Fibroblast of villous mesenchyme (primary cell): Measurements from ENCODE around the gene CACNA2D4. TPM values are rescaled to one million over a fixed set of nuclear protein-coding genes. Genes with fewer than 3 reads are reported as not detected.

Source experiments
- DNase-seq: peaks from one replicate; pipeline ENCODE4 v3.0.0-alpha.2; 2010; ENCODE audit warnings: low read depth
- H3K4me3 ChIP-seq: 2 replicates; pipeline ENCODE4 v1.5.1; 2011; ENCODE audit warnings: low read depth, mild to moderate bottlenecking, low read length
- total RNA-seq: library from RNA; depleted of rRNA; stranded (reverse); fragments of >200 nt; gene quantifications from 2 replicates; pipeline ENCODE4 v1.2.3, GENCODE V29; 2012
- TF ChIP-seq, protein P1 (sequence below): IDR thresholded peaks from 2 replicates; pipeline ENCODE4 v1.5.1; 2012; ENCODE audit warnings: low read depth, mild to moderate bottlenecking, low read length; ENCODE audit not compliant: insufficient read depth

CACNA2D4 gene
- total RNA-seq, 1 donor = 1.7 TPM

DNA sequence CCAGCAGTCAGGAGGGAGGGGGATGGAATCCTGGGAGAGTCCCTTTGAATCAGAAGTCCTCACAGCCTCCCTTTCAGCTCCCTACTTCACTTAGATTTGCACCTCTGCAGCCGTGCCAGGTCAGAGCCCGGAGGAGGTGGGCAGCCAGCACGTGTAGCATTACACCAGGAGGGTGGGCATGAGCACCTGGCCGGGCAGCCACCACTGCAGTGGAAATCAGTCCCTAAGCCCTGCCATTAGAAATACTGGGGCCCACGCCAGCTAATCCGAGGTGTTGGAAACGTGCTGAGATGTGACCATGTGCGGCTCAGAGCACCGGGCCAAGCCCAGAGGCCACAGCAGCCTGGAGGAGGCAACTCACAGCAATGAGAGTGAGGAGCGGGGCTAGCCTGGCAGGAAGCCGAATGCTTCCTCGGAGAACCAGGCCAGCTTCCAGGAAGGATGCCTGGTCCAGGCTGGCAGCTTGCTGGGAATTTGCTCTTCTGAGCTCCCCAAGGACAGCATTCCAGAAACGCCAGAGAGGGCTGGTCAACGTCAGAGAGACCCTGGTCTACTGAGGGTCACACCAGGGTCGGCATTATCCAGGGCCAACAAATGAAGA, 9.4 kb upstream of the CACNA2D4 start:
- TF ChIP-seq, protein P1, sequence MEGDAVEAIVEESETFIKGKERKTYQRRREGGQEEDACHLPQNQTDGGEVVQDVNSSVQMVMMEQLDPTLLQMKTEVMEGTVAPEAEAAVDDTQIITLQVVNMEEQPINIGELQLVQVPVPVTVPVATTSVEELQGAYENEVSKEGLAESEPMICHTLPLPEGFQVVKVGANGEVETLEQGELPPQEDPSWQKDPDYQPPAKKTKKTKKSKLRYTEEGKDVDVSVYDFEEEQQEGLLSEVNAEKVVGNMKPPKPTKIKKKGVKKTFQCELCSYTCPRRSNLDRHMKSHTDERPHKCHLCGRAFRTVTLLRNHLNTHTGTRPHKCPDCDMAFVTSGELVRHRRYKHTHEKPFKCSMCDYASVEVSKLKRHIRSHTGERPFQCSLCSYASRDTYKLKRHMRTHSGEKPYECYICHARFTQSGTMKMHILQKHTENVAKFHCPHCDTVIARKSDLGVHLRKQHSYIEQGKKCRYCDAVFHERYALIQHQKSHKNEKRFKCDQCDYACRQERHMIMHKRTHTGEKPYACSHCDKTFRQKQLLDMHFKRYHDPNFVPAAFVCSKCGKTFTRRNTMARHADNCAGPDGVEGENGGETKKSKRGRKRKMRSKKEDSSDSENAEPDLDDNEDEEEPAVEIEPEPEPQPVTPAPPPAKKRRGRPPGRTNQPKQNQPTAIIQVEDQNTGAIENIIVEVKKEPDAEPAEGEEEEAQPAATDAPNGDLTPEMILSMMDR = no peak
- DNase-seq = no peak
- no peak overlapping the region for H3K4me3 ChIP-seq

DNA sequence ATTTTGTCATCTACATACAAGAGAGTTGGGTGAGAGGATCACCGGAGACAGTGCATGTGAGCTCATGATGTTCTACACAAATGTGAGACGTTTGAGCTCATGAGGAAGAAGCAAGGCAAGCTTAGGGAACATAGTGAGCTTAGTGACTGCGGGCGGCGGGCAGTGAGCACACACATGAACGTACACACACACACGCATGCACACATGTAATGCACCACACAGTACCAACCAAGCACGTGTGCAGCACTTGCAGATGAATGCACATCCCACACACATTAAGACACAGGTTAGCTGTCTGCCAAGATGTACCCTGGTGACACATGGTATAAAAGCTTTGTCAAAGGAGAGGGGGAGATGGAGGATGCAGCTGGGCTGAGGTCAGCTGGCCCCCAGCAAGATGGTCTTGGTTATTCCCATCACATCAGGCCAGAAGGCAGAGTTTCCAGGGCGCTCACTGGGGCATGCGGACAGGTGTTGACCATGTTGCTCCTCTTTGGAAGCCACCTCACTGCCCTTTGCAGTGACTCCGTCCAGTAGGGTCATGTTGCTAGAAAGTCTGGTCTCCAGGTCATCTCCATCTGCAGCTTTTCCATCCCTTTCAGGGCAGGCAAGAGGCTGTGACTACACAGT, 8.7 kb upstream of the CACNA2D4 start:
- TF ChIP-seq, protein P1 = no peak
- no peak overlapping the region for H3K4me3 ChIP-seq
- DNase-seq = no peak

DNA sequence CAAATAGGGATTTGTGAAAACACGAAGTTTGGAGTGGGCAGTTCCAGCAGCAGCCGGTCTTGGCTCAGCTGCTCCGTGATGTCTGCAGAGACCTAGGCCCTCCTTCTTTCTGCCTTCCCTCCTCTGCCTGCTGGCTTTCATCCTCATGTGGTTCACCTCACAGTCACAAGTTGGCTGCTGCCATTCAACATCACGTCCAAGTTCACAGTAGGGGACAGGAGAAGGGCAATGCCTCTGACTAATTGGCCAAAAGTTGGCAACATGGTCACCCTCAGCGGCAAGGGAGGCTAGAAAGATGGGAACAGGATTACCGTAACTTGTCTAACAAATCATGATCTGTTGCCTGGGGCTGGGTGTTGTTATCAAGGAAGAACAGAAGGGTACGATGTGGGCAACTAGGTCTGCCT, 7.8 kb upstream of the CACNA2D4 start:
- TF ChIP-seq, protein P1 = no peak
- no peak for DNase-seq
- H3K4me3 ChIP-seq = no peak overlapping the region

DNA sequence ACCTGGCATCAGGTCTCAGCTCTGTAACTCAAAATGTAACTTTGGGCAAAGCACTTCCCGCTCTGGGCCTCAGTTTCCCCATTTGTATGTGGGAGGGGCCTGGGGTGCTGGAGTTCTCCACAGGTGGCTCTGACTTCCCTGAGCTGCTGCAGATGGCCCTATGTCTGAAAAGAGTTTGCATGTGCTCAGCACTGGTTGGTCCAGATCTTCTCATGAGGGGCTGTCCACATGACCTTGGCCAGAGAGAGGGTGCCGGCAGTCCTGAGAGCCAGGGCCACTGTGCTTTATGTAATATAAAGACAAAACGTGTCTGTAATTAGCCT, 7.2 kb upstream of the CACNA2D4 start:
- no peak for DNase-seq
- H3K4me3 ChIP-seq = no peak overlapping the region
- TF ChIP-seq, protein P1 = no peak

DNA sequence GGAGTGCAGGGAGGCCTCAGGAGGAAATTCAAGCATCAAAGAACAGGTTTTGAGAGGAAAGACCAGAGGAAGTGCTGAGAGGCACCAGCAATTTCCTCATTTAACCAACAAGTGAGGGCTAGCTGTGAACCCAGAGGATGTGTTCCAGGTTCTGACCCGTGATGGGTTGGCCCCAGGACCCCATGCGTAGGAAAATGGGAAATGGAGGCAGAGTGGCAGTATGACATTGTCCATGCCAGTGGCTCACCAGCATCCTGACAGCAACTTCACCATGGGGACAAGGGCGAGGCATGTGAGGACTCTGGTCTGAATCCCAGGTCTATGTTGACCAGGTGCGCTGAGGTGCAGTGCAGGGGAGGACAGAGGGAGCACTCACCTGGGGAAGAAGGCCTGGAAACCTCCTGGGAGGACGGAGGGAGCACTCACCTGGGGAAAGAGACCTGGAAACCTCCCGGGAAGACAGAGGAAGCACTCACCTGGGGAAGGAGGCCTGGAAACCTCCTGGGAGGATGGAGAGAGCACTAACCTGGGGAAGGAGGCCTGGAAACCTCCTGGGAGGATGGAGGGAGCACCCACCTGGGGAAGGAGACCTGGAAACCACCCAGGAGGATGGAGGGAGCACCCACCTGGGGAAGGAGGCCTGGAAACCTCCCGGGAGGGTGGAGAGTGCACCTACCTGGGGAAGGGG, 6.7 kb upstream of the CACNA2D4 start:
- DNase-seq = no peak
- no peak overlapping the region for H3K4me3 ChIP-seq
- TF ChIP-seq, protein P1 = no peak

DNA sequence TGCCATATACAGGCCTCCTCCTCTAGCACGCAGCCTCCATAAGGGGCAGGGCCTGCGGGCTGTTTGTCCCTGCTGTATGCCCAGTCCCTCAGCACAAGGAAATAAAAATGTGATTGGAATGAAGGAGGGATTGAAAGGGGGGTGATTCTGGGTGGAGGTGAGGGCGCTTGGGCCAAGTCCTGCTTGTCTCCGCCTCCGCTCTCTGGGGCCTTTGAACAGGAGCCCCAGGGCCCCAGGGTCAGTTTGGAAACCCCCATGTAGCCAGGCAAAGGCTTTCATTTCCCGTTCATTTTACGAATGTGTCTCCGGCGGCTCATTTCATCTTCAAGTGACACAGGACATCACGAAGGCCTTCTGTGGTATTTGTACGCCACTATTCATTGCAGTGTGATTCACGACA, 4.5 kb upstream of the CACNA2D4 start:
- H3K4me3 ChIP-seq = no peak overlapping the region
- TF ChIP-seq, protein P1 = no peak
- DNase-seq = no peak
